Natural killer cell (primary cell): ENCODE measurements around the gene TCF4. TPM values are rescaled to one million over a fixed set of nuclear protein-coding genes. Genes with fewer than 3 reads are reported as not detected.

Source experiments
- ATAC-seq, 3 donors: fragments of 150-1000 bp in 2 of 3; fragments of 200-7000 bp in 1 of 3; cut with Tn5 transposase; 1 replicate in 1 of 3; 2 replicates in 2 of 3; pipeline ENCODE4 v1.10.0; 2021; ENCODE audit warnings: mild to moderate bottlenecking in 2 of 3, moderate library complexity in 2 of 3
- DNase-seq, 2 donors: peaks; one replicate each; pipeline versions ENCODE4 v3.0.0 to v3.0.0-alpha.2; 2013 to 2021; ENCODE audit warnings: mixed read lengths in 1 of 2
- H3K27ac ChIP-seq: one replicate; pipeline ENCODE4 v1.5.1; 2013; ENCODE audit warnings: mild to moderate bottlenecking, low read length
- H3K27me3 ChIP-seq: one replicate; pipeline ENCODE4 v1.6.1; 2013; ENCODE audit warnings: low read length; ENCODE audit not compliant: control insufficient read depth, insufficient read depth
- H3K36me3 ChIP-seq: one replicate; pipeline ENCODE4 v1.6.1; 2013; ENCODE audit warnings: low read length; ENCODE audit not compliant: control insufficient read depth, insufficient read depth
- H3K4me1 ChIP-seq: one replicate; pipeline ENCODE4 v1.6.1; 2013; ENCODE audit warnings: low read length; ENCODE audit not compliant: control insufficient read depth, insufficient read depth
- H3K4me3 ChIP-seq: one replicate; pipeline ENCODE4 v1.5.1; 2013; ENCODE audit warnings: low read length
- H3K9me3 ChIP-seq: one replicate; pipeline ENCODE4 v1.6.1; 2013; ENCODE audit warnings: low read length; ENCODE audit not compliant: control insufficient read depth, insufficient read depth
- H3K27ac Mint-ChIP-seq, 2 donors: one replicate each; pipeline ENCODE4 v1.8.0; 2022; ENCODE audit warnings: mild to moderate bottlenecking in 2 of 2, mixed read lengths in 2 of 2, moderate library complexity in 1 of 2
- H3K27me3 Mint-ChIP-seq, 2 donors: one replicate each; pipeline ENCODE4 v1.8.0; 2022; ENCODE audit warnings: low read depth in 2 of 2, mixed read lengths in 2 of 2
- H3K36me3 Mint-ChIP-seq: one replicate; pipeline ENCODE4 v1.8.0; 2022; ENCODE audit warnings: mixed read lengths
- H3K4me1 Mint-ChIP-seq, 2 donors: one replicate each; pipeline ENCODE4 v1.8.0; 2022; ENCODE audit warnings: mixed read lengths in 2 of 2
- H3K4me3 Mint-ChIP-seq: one replicate; pipeline ENCODE4 v1.8.0; 2022; ENCODE audit warnings: mild to moderate bottlenecking, moderate library complexity, mixed read lengths
- H3K9me3 Mint-ChIP-seq, 2 donors: one replicate each; pipeline ENCODE4 v1.8.0; 2022; ENCODE audit warnings: mixed read lengths in 2 of 2
- CTCF ChIP-seq: fragments of 200-600 bp; IDR thresholded peaks from one replicate; pipeline ENCODE4 v1.8.0; 2022; ENCODE audit warnings: antibody characterized with exemption
- WGBS: methylation state at CpG from one replicate; pipeline ENCODE4 v1.1.7; 2013; ENCODE audit warnings: missing lambda C conversion rate; ENCODE audit not compliant: insufficient coverage; 5-methylcytosine and 5-hydroxymethylcytosine counted together
- intact Hi-C: fragments of 100-400 bp; cut with micrococcal nuclease; formaldehyde crosslinking; loops from one replicate; pipeline ENCODE4 v1.14.2; 2022
- total RNA-seq, 4 donors: library from RNA; stranded (reverse); fragments of 120-200 nt in 1 of 4; gene quantifications; one replicate each; pipeline versions ENCODE4 v1.2.3 to v1.2.4, GENCODE V29; 2013 to 2022

TCF4 gene
- total RNA-seq, 3 donors from 2014 or later (not counting 1 experiment from before 2014, with no cell fraction given) = 8.3 to 16.5 (median 9.0) TPM

DNA sequence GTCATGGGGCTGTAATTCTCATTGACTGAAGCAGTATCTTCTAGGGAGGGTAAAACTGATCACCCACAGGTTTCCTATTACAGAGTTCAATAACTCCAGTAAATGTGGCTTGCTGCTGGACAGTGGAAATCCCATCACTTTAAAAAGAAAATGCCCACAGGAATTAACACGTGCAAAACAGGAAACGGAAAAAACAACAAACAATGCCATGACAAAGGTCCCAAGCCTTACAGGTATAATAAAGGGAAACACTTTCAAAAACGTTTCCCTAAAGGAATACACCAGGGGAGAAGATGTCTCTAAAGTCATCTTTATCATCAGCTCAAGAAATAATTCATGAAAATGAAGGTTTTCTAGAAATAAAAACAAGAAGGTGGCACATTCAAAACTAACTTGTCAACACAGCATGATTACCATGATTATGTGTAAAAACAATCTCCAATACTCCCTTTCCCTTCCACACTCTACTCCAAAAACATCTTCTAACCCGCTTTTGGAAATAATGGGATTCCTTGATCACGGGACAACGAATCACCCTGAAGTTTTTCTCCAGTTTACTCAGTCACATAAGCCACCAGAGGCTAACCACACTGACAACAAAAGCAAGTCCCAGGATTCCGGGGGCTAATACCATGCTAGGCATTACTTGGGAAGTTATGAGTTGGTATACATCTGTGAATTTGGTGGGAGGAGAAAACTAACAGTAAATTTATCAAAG, 167.9 kb downstream of the TCF4 start:
- no peak for TF ChIP-seq CTCF
- H3K27ac Mint-ChIP-seq = no peak overlapping the region
- DNase-seq = no peak
- no peaks in the 10 kb centered on the region for H3K36me3 Mint-ChIP-seq
- ATAC-seq = peak in 1 of 3 donors; percentile 21
- Histone ChIP-seq H3K4me1 (no peaks in the 10 kb centered on the region), H3K4me3 (no peak overlapping the region), H3K36me3 (no peaks in the 10 kb centered on the region), H3K27me3 (no peaks in the 10 kb centered on the region), H3K9me3 (no peaks in the 10 kb centered on the region), H3K27ac (no peak overlapping the region)
- WGBS = 39% methylated on average over 6 of the region's 7 CpGs
- H3K4me3 Mint-ChIP-seq = peak overlapping the region; percentile 49
- no peaks in the 10 kb centered on the region for H3K9me3 Mint-ChIP-seq
- intact Hi-C loops = loop anchor here (5.0 kb wide), 1 partner anchor 102 kb away; no protein-coding TSS in a partner anchor
- H3K4me1 Mint-ChIP-seq = peaks cover 18% of the 10 kb centered on the region in 2 donors
- peaks cover 7 to 9% of the 10 kb centered on the region in 2 donors for H3K27me3 Mint-ChIP-seq

DNA sequence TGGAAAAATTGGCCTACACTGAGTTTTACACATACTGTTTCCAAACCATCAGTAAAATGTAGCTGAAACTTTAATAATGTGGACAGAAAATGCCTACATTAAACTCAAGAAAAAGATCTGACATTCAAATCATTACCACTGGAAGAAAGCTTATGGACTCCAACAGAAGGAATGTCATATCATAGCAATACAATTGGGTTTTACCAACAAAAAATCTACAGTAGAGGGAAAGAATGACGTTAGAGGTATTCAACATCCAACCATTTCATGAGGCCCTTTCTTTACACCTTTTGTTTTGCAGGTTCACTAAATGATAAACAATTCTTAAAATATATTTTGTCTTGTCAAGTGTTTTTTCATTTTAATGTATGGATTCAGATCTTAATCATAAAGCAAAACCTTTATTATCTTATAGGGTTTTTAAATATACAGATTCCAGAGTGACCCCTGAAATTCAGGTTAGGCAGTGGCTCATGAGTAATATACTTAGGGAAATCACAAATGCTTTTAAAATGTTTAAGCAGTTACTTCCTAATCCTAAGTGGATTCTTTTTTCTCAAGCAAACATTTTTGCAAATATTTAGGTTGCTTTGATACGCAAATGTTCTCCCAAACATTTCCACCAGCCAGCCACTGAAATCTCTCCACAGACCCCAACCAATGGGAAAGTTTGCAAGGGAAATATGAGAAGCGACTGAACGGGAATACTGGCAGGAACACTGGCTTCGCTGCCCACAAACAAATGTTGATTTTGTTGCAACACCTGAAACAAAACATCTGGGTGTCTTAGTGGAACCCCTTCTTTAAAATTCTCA, 168.7 kb downstream of the TCF4 start:
- H3K4me1 Mint-ChIP-seq = peaks cover 19 to 20% of the 10 kb centered on the region in 2 donors
- ATAC-seq = no peak
- no peak overlapping the region for H3K27ac ChIP-seq
- no peaks in the 10 kb centered on the region for H3K36me3 ChIP-seq
- H3K4me1 ChIP-seq = no peaks in the 10 kb centered on the region
- H3K4me3 Mint-ChIP-seq = no peak overlapping the region
- H3K27me3 Mint-ChIP-seq = peaks cover 7 to 9% of the 10 kb centered on the region in 2 donors
- no peak for DNase-seq
- H3K36me3 Mint-ChIP-seq = no peaks in the 10 kb centered on the region
- no peaks in the 10 kb centered on the region for H3K9me3 ChIP-seq
- H3K4me3 ChIP-seq = no peak overlapping the region
- WGBS = 94% methylated on average over 3 of the region's 5 CpGs
- no peaks in the 10 kb centered on the region for H3K27me3 ChIP-seq
- H3K27ac Mint-ChIP-seq = no peak overlapping the region
- intact Hi-C loops = loop anchor here (5.0 kb wide), 1 partner anchor 103 kb away; no protein-coding TSS in a partner anchor
- TF ChIP-seq CTCF = no peak
- no peaks in the 10 kb centered on the region for H3K9me3 Mint-ChIP-seq

- no peak for TF ChIP-seq CTCF
- H3K27ac Mint-ChIP-seq = no peak overlapping the region
- H3K27me3 ChIP-seq = no peaks in the 10 kb centered on the region
Measured at GRCh38 chr18:55418439-55418838, 169.6 kb downstream of the TCF4 start.

More at GRCh38 chr18:55418439-55418838, 169.6 kb downstream of the TCF4 start:
- no peaks in the 10 kb centered on the region for H3K9me3 ChIP-seq
- Mint-ChIP-seq H3K27me3 (peaks cover 2 to 7% of the 10 kb centered on the region in 2 donors), H3K4me1 (peaks cover 19 to 20% of the 10 kb centered on the region in 2 donors), H3K4me3 (no peak overlapping the region), H3K9me3 (no peaks in the 10 kb centered on the region), H3K36me3 (no peaks in the 10 kb centered on the region)
- H3K4me3 ChIP-seq = no peak overlapping the region
- ATAC-seq = no peak
- H3K4me1 ChIP-seq = no peaks in the 10 kb centered on the region
- no peaks in the 10 kb centered on the region for H3K36me3 ChIP-seq
- DNase-seq = no peak
- H3K27ac ChIP-seq = no peak overlapping the region
- intact Hi-C loops = loop anchor here (5.0 kb wide), 1 partner anchor 104 kb away; no protein-coding TSS in a partner anchor
